ENCODE results near the gene CCDC40. TPM values are rescaled to one million over a fixed set of nuclear protein-coding genes. Genes with fewer than 3 reads are reported as not detected.

CCDC40 gene
- total and polyA plus RNA-seq, 4 experiments from 2014 or later = 0.28 to 1.3 TPM; not detected in 2

DNA sequence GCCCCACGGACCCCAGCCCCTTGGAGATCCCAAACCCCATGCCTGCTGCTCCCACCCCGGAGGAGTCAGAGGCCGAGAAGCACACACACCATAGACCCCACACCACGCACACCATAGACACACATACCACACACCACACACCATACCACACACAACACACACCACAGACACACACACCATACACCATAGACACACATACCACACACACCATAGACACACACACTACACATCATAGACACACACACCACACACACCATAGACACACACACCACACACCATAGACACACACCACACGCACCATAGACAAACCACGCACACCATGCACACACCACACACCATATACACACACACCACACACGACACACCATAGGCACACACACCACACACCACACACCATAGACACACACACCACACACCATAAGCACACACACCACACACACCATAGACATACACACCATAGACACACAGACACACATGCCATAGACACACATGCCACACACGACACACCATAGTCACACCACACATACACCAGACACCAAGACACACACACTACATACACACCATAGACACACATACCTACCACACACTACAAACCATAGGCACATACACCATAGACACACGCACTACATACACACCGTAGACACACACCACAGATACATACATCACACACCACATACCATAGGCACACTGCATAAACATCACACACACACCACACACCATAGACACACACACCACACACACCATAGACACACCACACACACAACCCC lies 12.1 kb upstream of the CCDC40 start:
- POLR2A ChIA-PET (ENCODE audit: partially characterized antibody) = no interaction called here
- Mint-ChIP-seq H3K27ac (no peak overlapping the region), H3K4me3 (no peak overlapping the region), H3K9me3 (no peaks in the 10 kb centered on the region), H3K36me3 (no peaks in the 10 kb centered on the region), H3K4me1 (no peaks in the 10 kb centered on the region), H3K27me3 (no peaks in the 10 kb centered on the region)
- H3K27me3 ChIP-seq (ENCODE audit: insufficient read depth, low read length) = no peaks in the 10 kb centered on the region
- no peaks in the 10 kb centered on the region for H3K36me3 ChIP-seq (ENCODE audit: insufficient read depth, low read length)
- no peak overlapping the region for H3K27ac ChIP-seq (ENCODE audit: low read depth, low read length)
- DNase-seq = no peak
- H3K4me3 ChIP-seq (ENCODE audit: low read length in 2 of 2) = no peak overlapping the region
- intact Hi-C loops (cut with micrococcal nuclease) = no loop called here
- H3K9me3 ChIP-seq (ENCODE audit: control insufficient read depth in 1 of 2, low read length in 2 of 2) = no peaks in the 10 kb centered on the region
- H3K4me1 ChIP-seq (ENCODE audit: insufficient read depth, low read length) = no peaks in the 10 kb centered on the region
- CTCF ChIA-PET (ENCODE audit: partially characterized antibody) = no interaction called here

GRCh38 chr17:80025140-80025539 lies 11.3 kb upstream of the CCDC40 start:
- intact Hi-C loops (cut with micrococcal nuclease) = no loop called here
- no peaks in the 10 kb centered on the region for H3K4me1 Mint-ChIP-seq
- no peaks in the 10 kb centered on the region for H3K36me3 Mint-ChIP-seq
- no peaks in the 10 kb centered on the region for H3K27me3 ChIP-seq (ENCODE audit: insufficient read depth, low read length)
- no peaks in the 10 kb centered on the region for H3K9me3 ChIP-seq (ENCODE audit: control insufficient read depth in 1 of 2, low read length in 2 of 2)
- no peaks in the 10 kb centered on the region for H3K27me3 Mint-ChIP-seq
- POLR2A ChIA-PET (ENCODE audit: partially characterized antibody) = no interaction called here
- no peaks in the 10 kb centered on the region for H3K4me1 ChIP-seq (ENCODE audit: insufficient read depth, low read length)
- H3K4me3 ChIP-seq (ENCODE audit: low read length in 2 of 2) = no peak overlapping the region
- DNase-seq = no peak
- no peaks in the 10 kb centered on the region for H3K36me3 ChIP-seq (ENCODE audit: insufficient read depth, low read length)
- H3K27ac ChIP-seq (ENCODE audit: low read depth, low read length) = no peak overlapping the region
- no peaks in the 10 kb centered on the region for H3K9me3 Mint-ChIP-seq
- no peak overlapping the region for H3K27ac Mint-ChIP-seq
- CTCF ChIA-PET (ENCODE audit: partially characterized antibody) = no interaction called here
- no peak overlapping the region for H3K4me3 Mint-ChIP-seq

DNA sequence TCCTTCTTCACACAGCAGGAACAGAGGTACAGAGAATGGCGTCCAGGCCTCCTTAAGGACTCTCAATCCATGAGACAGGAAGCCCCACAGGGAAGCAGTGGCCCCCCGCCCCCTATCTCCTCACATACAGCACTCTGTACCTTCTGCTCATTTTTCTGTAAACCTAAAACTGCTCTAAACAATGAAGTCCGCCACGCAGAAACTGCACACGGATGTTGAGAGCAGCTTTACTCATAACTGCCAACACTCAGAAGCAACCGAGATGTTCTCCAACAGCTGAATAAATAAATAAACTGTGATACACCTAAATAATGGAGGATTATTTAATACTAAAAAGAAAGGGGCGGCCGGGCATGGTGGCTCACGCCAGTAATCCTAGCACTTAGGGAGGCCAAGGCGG lies 10.6 kb upstream of the CCDC40 start:
- H3K9me3 ChIP-seq (ENCODE audit: control insufficient read depth in 1 of 2, low read length in 2 of 2) = no peaks in the 10 kb centered on the region
- H3K4me3 ChIP-seq (ENCODE audit: low read length in 2 of 2) = no peak overlapping the region
- no peak for DNase-seq
- H3K36me3 ChIP-seq (ENCODE audit: insufficient read depth, low read length) = no peaks in the 10 kb centered on the region
- no peak overlapping the region for H3K27ac ChIP-seq (ENCODE audit: low read depth, low read length)
- intact Hi-C loops (cut with micrococcal nuclease) = no loop called here
- Mint-ChIP-seq H3K9me3 (no peaks in the 10 kb centered on the region), H3K27me3 (no peaks in the 10 kb centered on the region), H3K36me3 (no peaks in the 10 kb centered on the region), H3K4me3 (no peak overlapping the region), H3K27ac (no peak overlapping the region), H3K4me1 (no peaks in the 10 kb centered on the region)
- ChIA-PET CTCF (ENCODE audit: partially characterized antibody) (interaction anchor here (0.6 to 1.9 kb wide), 2 partner anchors 17 to 73 kb away, joined by 3 to 8 read pairs; no protein-coding TSS in a partner anchor), POLR2A (ENCODE audit: partially characterized antibody) (no interaction called here)
- no peaks in the 10 kb centered on the region for H3K4me1 ChIP-seq (ENCODE audit: insufficient read depth, low read length)
- H3K27me3 ChIP-seq (ENCODE audit: insufficient read depth, low read length) = no peaks in the 10 kb centered on the region

- Mint-ChIP-seq H3K4me3 (no peak overlapping the region), H3K9me3 (no peaks in the 10 kb centered on the region), H3K4me1 (no peaks in the 10 kb centered on the region), H3K27ac (peak overlapping the region in 1 of 7 donors; percentile 46), H3K36me3 (no peaks in the 10 kb centered on the region), H3K27me3 (no peaks in the 10 kb centered on the region)
- Histone ChIP-seq H3K4me1 (ENCODE audit: insufficient read depth, low read length) (no peaks in the 10 kb centered on the region), H3K27ac (ENCODE audit: low read depth, low read length) (no peak overlapping the region), H3K4me3 (ENCODE audit: low read length in 2 of 2) (no peak overlapping the region), H3K9me3 (ENCODE audit: control insufficient read depth in 1 of 2, low read length in 2 of 2) (no peaks in the 10 kb centered on the region), H3K36me3 (ENCODE audit: insufficient read depth, low read length) (no peaks in the 10 kb centered on the region), H3K27me3 (ENCODE audit: insufficient read depth, low read length) (no peaks in the 10 kb centered on the region)
- ChIA-PET POLR2A (ENCODE audit: partially characterized antibody) (no interaction called here), CTCF (ENCODE audit: partially characterized antibody) (interaction anchor here (0.6 to 1.9 kb wide), 3 partner anchors 18 to 72 kb away, joined by 3 to 8 read pairs (median 3); no protein-coding TSS in a partner anchor)
- intact Hi-C loops (cut with micrococcal nuclease) = no loop called here
- no peak for DNase-seq
Observed at GRCh38 chr17:80026359-80027042, 9.9 kb upstream of the CCDC40 start.

GRCh38 chr17:80027043-80027435 lies 9.4 kb upstream of the CCDC40 start:
- no peaks in the 10 kb centered on the region for H3K27me3 ChIP-seq (ENCODE audit: insufficient read depth, low read length)
- H3K4me3 Mint-ChIP-seq = no peak overlapping the region
- no peaks in the 10 kb centered on the region for H3K9me3 ChIP-seq (ENCODE audit: control insufficient read depth in 1 of 2, low read length in 2 of 2)
- ChIA-PET CTCF (ENCODE audit: partially characterized antibody) (interaction anchor here (0.9 to 1.9 kb wide), 2 partner anchors 18 to 20 kb away, joined by 3 to 8 read pairs; no protein-coding TSS in a partner anchor), POLR2A (ENCODE audit: partially characterized antibody) (no interaction called here)
- H3K4me3 ChIP-seq (ENCODE audit: low read length in 2 of 2) = no peak overlapping the region
- no peaks in the 10 kb centered on the region for H3K36me3 ChIP-seq (ENCODE audit: insufficient read depth, low read length)
- no peak overlapping the region for H3K27ac Mint-ChIP-seq
- H3K27ac ChIP-seq (ENCODE audit: low read depth, low read length) = no peak overlapping the region
- no peaks in the 10 kb centered on the region for H3K27me3 Mint-ChIP-seq
- H3K36me3 Mint-ChIP-seq = no peaks in the 10 kb centered on the region
- no peak for DNase-seq
- H3K4me1 Mint-ChIP-seq = no peaks in the 10 kb centered on the region
- intact Hi-C loops (cut with micrococcal nuclease) = no loop called here
- no peaks in the 10 kb centered on the region for H3K4me1 ChIP-seq (ENCODE audit: insufficient read depth, low read length)
- no peaks in the 10 kb centered on the region for H3K9me3 Mint-ChIP-seq

DNA sequence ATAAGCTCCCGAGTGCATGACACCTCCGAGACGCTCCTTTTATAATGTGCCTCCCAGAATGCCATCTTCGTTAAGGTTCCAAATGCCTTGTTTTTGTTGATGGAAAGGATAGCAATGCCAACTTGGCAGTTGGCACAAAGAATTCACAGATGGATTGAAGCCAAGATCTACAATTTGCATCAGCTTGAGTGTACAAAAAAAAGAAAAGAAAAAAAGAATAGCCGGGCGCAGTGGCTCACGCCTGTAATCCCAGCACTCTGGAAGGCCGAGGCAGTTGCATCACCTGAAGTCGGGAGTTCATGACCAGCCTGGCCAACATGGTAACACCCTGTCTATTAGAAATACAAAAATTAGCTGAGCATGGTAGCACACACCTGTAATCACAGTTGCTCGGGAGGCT lies 8.4 kb upstream of the CCDC40 start:
- no peaks in the 10 kb centered on the region for H3K9me3 ChIP-seq (ENCODE audit: control insufficient read depth in 1 of 2, low read length in 2 of 2)
- Mint-ChIP-seq H3K27ac (no peak overlapping the region), H3K4me3 (no peak overlapping the region), H3K9me3 (no peaks in the 10 kb centered on the region), H3K27me3 (peaks cover 0 to 1% of the 10 kb centered on the region in 2 donors), H3K4me1 (peaks cover 0 to 3% (median 0%) of the 10 kb centered on the region in 4 donors), H3K36me3 (no peaks in the 10 kb centered on the region)
- H3K4me3 ChIP-seq (ENCODE audit: low read length in 2 of 2) = no peak overlapping the region
- POLR2A ChIA-PET (ENCODE audit: partially characterized antibody) = no interaction called here
- CTCF ChIA-PET (ENCODE audit: partially characterized antibody) = interaction anchor here (1.9 kb wide), 1 partner anchor 19 kb away, joined by 8 read pairs; no protein-coding TSS in a partner anchor
- intact Hi-C loops (cut with micrococcal nuclease) = no loop called here
- H3K27me3 ChIP-seq (ENCODE audit: insufficient read depth, low read length) = no peaks in the 10 kb centered on the region
- H3K4me1 ChIP-seq (ENCODE audit: insufficient read depth, low read length) = no peaks in the 10 kb centered on the region
- no peak for DNase-seq
- no peak overlapping the region for H3K27ac ChIP-seq (ENCODE audit: low read depth, low read length)
- no peaks in the 10 kb centered on the region for H3K36me3 ChIP-seq (ENCODE audit: insufficient read depth, low read length)

GRCh38 chr17:80029258-80029974 lies 7.0 kb upstream of the CCDC40 start:
- Mint-ChIP-seq H3K9me3 (no peaks in the 10 kb centered on the region), H3K4me3 (no peak overlapping the region), H3K4me1 (peaks cover 0 to 5% (median 0%) of the 10 kb centered on the region in 4 donors), H3K27me3 (peaks cover 1 to 2% of the 10 kb centered on the region in 2 donors), H3K36me3 (no peaks in the 10 kb centered on the region), H3K27ac (no peak overlapping the region)
- Histone ChIP-seq H3K27ac (ENCODE audit: low read depth, low read length) (no peak overlapping the region), H3K9me3 (ENCODE audit: control insufficient read depth in 1 of 2, low read length in 2 of 2) (no peaks in the 10 kb centered on the region), H3K27me3 (ENCODE audit: insufficient read depth, low read length) (peaks cover 1% of the 10 kb centered on the region), H3K4me3 (ENCODE audit: low read length in 2 of 2) (no peak overlapping the region), H3K4me1 (ENCODE audit: insufficient read depth, low read length) (no peaks in the 10 kb centered on the region), H3K36me3 (ENCODE audit: insufficient read depth, low read length) (no peaks in the 10 kb centered on the region)
- POLR2A ChIA-PET (ENCODE audit: partially characterized antibody) = no interaction called here
- no peak for DNase-seq
- CTCF ChIA-PET (ENCODE audit: partially characterized antibody) = no interaction called here
- intact Hi-C loops (cut with micrococcal nuclease) = no loop called here

Data from CD4-positive, alpha-beta memory T cell (primary cell).